Naive thymus-derived CD4-positive, alpha-beta T cell (primary cell): Measurements from ENCODE around the gene RNF10. TPM values are rescaled to one million over a fixed set of nuclear protein-coding genes. Genes with fewer than 3 reads are reported as not detected.
A peak's percentile ranks its signal among the peaks of the same experiment; 100 is the strongest.

Experiments
- ATAC-seq: fragments of 150-1000 bp; cut with Tn5 transposase; 2 replicates; pipeline ENCODE4 v1.10.0; 2021; ENCODE audit warnings: mild to moderate bottlenecking, moderate library complexity
- CTCF ChIA-PET: fragments of 350-600 bp; sonication (Branson Sonifier 250); formaldehyde crosslinking; loops from one replicate; lab custom pipeline; 2021; ENCODE audit warnings: antibody characterized with exemption; lab: Charles Lee
- POLR2A ChIA-PET: fragments of 350-600 bp; sonication (Branson Sonifier 250); formaldehyde crosslinking; loops from one replicate; lab custom pipeline; 2021; ENCODE audit warnings: antibody characterized with exemption, inconsistent platforms; lab: Charles Lee
- DNase-seq, 9 donors: peaks; one replicate each; pipeline versions ENCODE4 v3.0.0 to v3.0.0-alpha.2; 2020 to 2022; ENCODE audit warnings: mixed read lengths in 1 of 9
- H3K27ac ChIP-seq: one replicate; pipeline ENCODE4 v1.7.0; 2013; ENCODE audit warnings: mild to moderate bottlenecking, low read depth, low read length, moderate library complexity
- H3K27me3 ChIP-seq, 2 donors: one replicate each; pipeline ENCODE4 v1.7.0; 2013; ENCODE audit warnings: low read length in 2 of 2, mild to moderate bottlenecking in 2 of 2, moderate library complexity in 2 of 2; ENCODE audit not compliant: control insufficient read depth in 2 of 2, insufficient read depth in 2 of 2
- H3K36me3 ChIP-seq, 3 experiments: 1 replicate in 2 of 3; 2 replicates in 1 of 3; pipeline ENCODE4 v1.7.0; 2013; ENCODE audit warnings: low read length in 3 of 3, mild to moderate bottlenecking in 3 of 3, moderate library complexity in 1 of 3; ENCODE audit not compliant: insufficient read depth in 3 of 3, control insufficient read depth in 2 of 3
- H3K4me1 ChIP-seq, 2 donors: one replicate each; pipeline ENCODE4 v1.7.0; 2013; ENCODE audit warnings: low read length in 2 of 2, mild to moderate bottlenecking in 2 of 2, moderate library complexity in 1 of 2; ENCODE audit not compliant: control insufficient read depth in 2 of 2, insufficient read depth in 2 of 2
- H3K4me3 ChIP-seq: 2 replicates; pipeline ENCODE4 v1.7.0; 2013; ENCODE audit warnings: mild to moderate bottlenecking, low read length
- H3K9me3 ChIP-seq, 3 experiments: 1 replicate in 2 of 3; 2 replicates in 1 of 3; pipeline ENCODE4 v1.7.0; 2013; ENCODE audit warnings: low read length in 3 of 3; ENCODE audit not compliant: control insufficient read depth in 2 of 3
- H3K27ac Mint-ChIP-seq, 9 donors: one replicate each; pipeline ENCODE4 v1.8.0; 2020 to 2022; ENCODE audit warnings: mixed read lengths in 9 of 9, mild to moderate bottlenecking in 8 of 9, moderate library complexity in 5 of 9, inconsistent platforms in 2 of 9
- H3K27me3 Mint-ChIP-seq, 5 donors: one replicate each; pipeline ENCODE4 v1.8.0; 2021 to 2022; ENCODE audit warnings: mixed read lengths in 5 of 5, mild to moderate bottlenecking in 1 of 5
- H3K36me3 Mint-ChIP-seq, 5 donors: one replicate each; pipeline ENCODE4 v1.8.0; 2020 to 2022; ENCODE audit warnings: mixed read lengths in 5 of 5, mild to moderate bottlenecking in 3 of 5, inconsistent platforms in 1 of 5
- H3K4me1 Mint-ChIP-seq, 7 donors: one replicate each; pipeline ENCODE4 v1.8.0; 2020 to 2022; ENCODE audit warnings: mixed read lengths in 7 of 7, mild to moderate bottlenecking in 3 of 7, inconsistent platforms in 1 of 7
- H3K4me3 Mint-ChIP-seq, 10 donors: one replicate each; pipeline ENCODE4 v1.8.0; 2020 to 2022; ENCODE audit warnings: mild to moderate bottlenecking in 10 of 10, mixed read lengths in 10 of 10, moderate library complexity in 6 of 10, inconsistent platforms in 2 of 10
- H3K9me3 Mint-ChIP-seq, 11 donors: one replicate each; pipeline ENCODE4 v1.8.0; 2020 to 2022; ENCODE audit warnings: mixed read lengths in 11 of 11, mild to moderate bottlenecking in 4 of 11, inconsistent platforms in 1 of 11, moderate library complexity in 1 of 11
- intact Hi-C, 2 donors: fragments of 100-400 bp; cut with micrococcal nuclease; formaldehyde crosslinking; loops; one replicate each; pipeline ENCODE4 v1.15.1; 2023
- polyA plus RNA-seq, 2 donors: library from polyadenylated mRNA; unstranded; fragments of 300-500 nt; fragmentation: Illumina TruSeq; gene quantifications; one replicate each; pipeline ENCODE4 v1.2.3, GENCODE V29; 2021
- total RNA-seq, 6 experiments: library from RNA in 5 of 6; stranded (reverse) in 5 of 6; gene quantifications; 1 replicate in 5 of 6; 2 replicates in 1 of 6; pipeline ENCODE4 v1.2.3 and lab custom pipeline; 2021 to 2026

RNF10 gene
- total and polyA plus RNA-seq, 7 experiments from 2014 or later: 95.1 to 361 (median 203) TPM

GRCh38 chr12:120618954-120619615, 84.9 kb downstream of the RNF10 start:
- DNase-seq: no peak
- H3K36me3 Mint-ChIP-seq: peaks cover 0 to 4% (median 0%) of the 10 kb centered on the region in 5 donors
- no peak overlapping the region for H3K4me3 Mint-ChIP-seq
- no peak for ATAC-seq
- no peaks in the 10 kb centered on the region for H3K27me3 ChIP-seq
- peaks cover 18 to 33% (median 25%) of the 10 kb centered on the region in 5 donors for H3K27me3 Mint-ChIP-seq
- no peak overlapping the region for H3K4me3 ChIP-seq
- H3K4me1 ChIP-seq: no peaks in the 10 kb centered on the region
- peaks cover 0 to 5% (median 0%) of the 10 kb centered on the region in 11 donors for H3K9me3 Mint-ChIP-seq
- POLR2A ChIA-PET: interaction anchor here (0.6 kb wide), 1 partner anchor 29 kb away, joined by 3 read pairs; no protein-coding TSS in a partner anchor
- CTCF ChIA-PET: no interaction called here
- no peak overlapping the region for H3K27ac Mint-ChIP-seq
- H3K4me1 Mint-ChIP-seq: no peaks in the 10 kb centered on the region
- no peaks in the 10 kb centered on the region for H3K36me3 ChIP-seq
- no peaks in the 10 kb centered on the region for H3K9me3 ChIP-seq
- intact Hi-C loops: no loop called here
- no peak overlapping the region for H3K27ac ChIP-seq

- Histone ChIP-seq H3K27ac (no peak overlapping the region), H3K4me3 (no peak overlapping the region), H3K9me3 (no peaks in the 10 kb centered on the region), H3K36me3 (no peaks in the 10 kb centered on the region), H3K27me3 (no peaks in the 10 kb centered on the region), H3K4me1 (no peaks in the 10 kb centered on the region)
- Mint-ChIP-seq H3K36me3 (peaks cover 0 to 4% (median 0%) of the 10 kb centered on the region in 5 donors), H3K9me3 (peaks cover 0 to 5% (median 0%) of the 10 kb centered on the region in 11 donors), H3K4me1 (no peaks in the 10 kb centered on the region), H3K27ac (no peak overlapping the region), H3K4me3 (no peak overlapping the region), H3K27me3 (peaks cover 18 to 33% (median 25%) of the 10 kb centered on the region in 5 donors)
- no peak for ATAC-seq
- DNase-seq: no peak
- intact Hi-C loops: no loop called here
- ChIA-PET POLR2A (no interaction called here), CTCF (no interaction called here)
Measured at GRCh38 chr12:120620624-120621023, 86.5 kb downstream of the RNF10 start.

GRCh38 chr12:120625557-120626419, 91.6 kb downstream of the RNF10 start:
- H3K27me3 ChIP-seq: no peaks in the 10 kb centered on the region
- POLR2A ChIA-PET: interaction anchor here (0.7 kb wide), 1 partner anchor 147 kb away, joined by 3 read pairs; no protein-coding TSS in a partner anchor
- H3K27me3 Mint-ChIP-seq: peaks cover 1 to 13% (median 2%) of the 10 kb centered on the region in 5 donors
- ATAC-seq: no peak
- no peak overlapping the region for H3K4me3 Mint-ChIP-seq
- no peaks in the 10 kb centered on the region for H3K4me1 ChIP-seq
- H3K36me3 ChIP-seq: no peaks in the 10 kb centered on the region
- no peaks in the 10 kb centered on the region for H3K9me3 ChIP-seq
- H3K27ac ChIP-seq: no peak overlapping the region
- intact Hi-C loops: no loop called here
- no peak overlapping the region for H3K4me3 ChIP-seq
- H3K9me3 Mint-ChIP-seq: no peaks in the 10 kb centered on the region
- peak in 2 of 9 donors; percentile 2 for DNase-seq
- CTCF ChIA-PET: interaction anchor here (0.8 kb wide), 1 partner anchor 23 kb away, joined by 3 read pairs; no protein-coding TSS in a partner anchor
- no peak overlapping the region for H3K27ac Mint-ChIP-seq
- H3K36me3 Mint-ChIP-seq: no peaks in the 10 kb centered on the region
- H3K4me1 Mint-ChIP-seq: no peaks in the 10 kb centered on the region

Other genes with a start within 250 kb of the RNF10 start
- gene RNU4-2, start 242.5 kb upstream of the RNF10 start, total RNA-seq: over 10,000 TPM in 2 of 5 experiments, 1,000 to 10,000 TPM in 3; 3,296 to 19,276 (median 7,985) TPM
- not detected for gene RNU4-2, start 242.5 kb upstream of the RNF10 start, polyA plus RNA-seq
- gene RNU4-1, start 241.1 kb upstream of the RNF10 start, total RNA-seq: 1,000 to 10,000 TPM in 3 of 5 experiments, 100 to 1,000 TPM in 2; 319 to 3,107 (median 1,510) TPM
- gene RNU4-1, start 241.1 kb upstream of the RNF10 start, polyA plus RNA-seq: not detected
- gene SIRT4, start 232.0 kb upstream of the RNF10 start, total RNA-seq: 1 to 10 TPM; 1.6 to 6.0 (median 4.0) TPM
- gene SIRT4, start 232.0 kb upstream of the RNF10 start, polyA plus RNA-seq: 1 to 10 TPM; 3.1 TPM
- 1 to 10 TPM in 1 of 5 experiments, not detected in 4; 1.5 TPM for gene PLA2G1B, start 206.6 kb upstream of the RNF10 start, total RNA-seq
- under 1 TPM in 1 of 2 donors, not detected in 1; 0.92 TPM for gene PLA2G1B, start 206.6 kb upstream of the RNF10 start, polyA plus RNA-seq
- not detected for gene MSI1, start 165.2 kb upstream of the RNF10 start, total RNA-seq
- not detected for gene MSI1, start 165.2 kb upstream of the RNF10 start, polyA plus RNA-seq
- 100 to 1,000 TPM; 118 to 270 (median 130) TPM for gene COX6A1, start 96.2 kb upstream of the RNF10 start, total RNA-seq
- gene COX6A1, start 96.2 kb upstream of the RNF10 start, polyA plus RNA-seq: 100 to 1,000 TPM; 648 to 782 TPM
- 10 to 100 TPM; 15.9 to 38.0 (median 19.6) TPM for gene TRIAP1, start 88.0 kb upstream of the RNF10 start, total RNA-seq
- 10 to 100 TPM; 47.9 to 55.1 TPM for gene TRIAP1, start 88.0 kb upstream of the RNF10 start, polyA plus RNA-seq
- 10 to 100 TPM; 21.8 to 30.6 (median 26.9) TPM for gene GATC, start 87.9 kb upstream of the RNF10 start, total RNA-seq
- gene GATC, start 87.9 kb upstream of the RNF10 start, polyA plus RNA-seq: 10 to 100 TPM; 14.4 to 19.7 TPM
- gene SRSF9, start 64.6 kb upstream of the RNF10 start, total RNA-seq: 100 to 1,000 TPM; 136 to 191 (median 145) TPM
- 100 to 1,000 TPM; 148 to 152 TPM for gene SRSF9, start 64.6 kb upstream of the RNF10 start, polyA plus RNA-seq
- gene DYNLL1, start 38.2 kb upstream of the RNF10 start, total RNA-seq: 100 to 1,000 TPM in 1 of 5 experiments, 10 to 100 TPM in 4; 35.0 to 301 (median 72.7) TPM
- gene DYNLL1, start 38.2 kb upstream of the RNF10 start, polyA plus RNA-seq: 100 to 1,000 TPM; 197 to 243 TPM
- 10 to 100 TPM; 11.3 to 26.1 (median 23.5) TPM for gene COQ5, start 5.2 kb upstream of the RNF10 start, total RNA-seq
- 10 to 100 TPM; 36.7 to 49.0 TPM for gene COQ5, start 5.2 kb upstream of the RNF10 start, polyA plus RNA-seq
- gene POP5, start 47.0 kb downstream of the RNF10 start, total RNA-seq: 10 to 100 TPM; 42.9 to 86.8 (median 59.0) TPM
- gene POP5, start 47.0 kb downstream of the RNF10 start, polyA plus RNA-seq: 100 to 1,000 TPM; 116 to 141 TPM
- under 1 TPM in 1 of 5 experiments, not detected in 4; 0.24 TPM for gene CABP1, start 106.3 kb downstream of the RNF10 start, total RNA-seq
- not detected for gene CABP1, start 106.3 kb downstream of the RNF10 start, polyA plus RNA-seq
- gene MLEC, start 152.8 kb downstream of the RNF10 start, total RNA-seq: 100 to 1,000 TPM in 1 of 5 experiments, 10 to 100 TPM in 4; 27.6 to 132 (median 57.6) TPM
- gene MLEC, start 152.8 kb downstream of the RNF10 start, polyA plus RNA-seq: 10 to 100 TPM; 24.5 to 41.6 TPM
- 10 to 100 TPM; 10.9 to 26.7 (median 18.8) TPM for gene UNC119B, start 176.1 kb downstream of the RNF10 start, total RNA-seq
- gene UNC119B, start 176.1 kb downstream of the RNF10 start, polyA plus RNA-seq: 10 to 100 TPM; 10.6 to 12.5 TPM
- 10 to 100 TPM; 10.4 to 18.1 (median 15.7) TPM for gene ACADS, start 191.5 kb downstream of the RNF10 start, total RNA-seq
- gene ACADS, start 191.5 kb downstream of the RNF10 start, polyA plus RNA-seq: 10 to 100 TPM; 18.4 to 28.7 TPM